ENCODE measurements around the gene ENOX1. TPM values are rescaled to one million over a fixed set of nuclear protein-coding genes. Genes with fewer than 3 reads are reported as not detected.

ENOX1 gene
- polyA plus RNA-seq, 1 donor = 3.0 TPM

GRCh38 chr13:43329702-43330101 lies 457.1 kb downstream of the ENOX1 start:
- Histone ChIP-seq H3K36me3 (ENCODE audit: control insufficient read depth, insufficient read depth, low read length) (no peaks in the 10 kb centered on the region), H3K27ac (ENCODE audit: low read length) (no peak overlapping the region), H3K9me3 (ENCODE audit: control insufficient read depth, low read depth, low read length) (no peaks in the 10 kb centered on the region), H3K4me3 (ENCODE audit: low read length) (no peak overlapping the region), H3K27me3 (ENCODE audit: control insufficient read depth, insufficient read depth, low read length) (no peaks in the 10 kb centered on the region), H3K4me1 (ENCODE audit: control insufficient read depth, insufficient read depth, low read length) (no peaks in the 10 kb centered on the region)
- WGBS (ENCODE audit: insufficient coverage, low lambda C conversion rate) = no CpG with 5 or more reads among the region's 2 CpGs
- no peak for DNase-seq

GRCh38 chr13:43328907-43329306 lies 457.9 kb downstream of the ENOX1 start:
- Histone ChIP-seq H3K27ac (ENCODE audit: low read length) (no peak overlapping the region), H3K9me3 (ENCODE audit: control insufficient read depth, low read depth, low read length) (no peaks in the 10 kb centered on the region), H3K4me1 (ENCODE audit: control insufficient read depth, insufficient read depth, low read length) (no peaks in the 10 kb centered on the region), H3K4me3 (ENCODE audit: low read length) (no peak overlapping the region), H3K27me3 (ENCODE audit: control insufficient read depth, insufficient read depth, low read length) (no peaks in the 10 kb centered on the region), H3K36me3 (ENCODE audit: control insufficient read depth, insufficient read depth, low read length) (no peaks in the 10 kb centered on the region)
- no peak for DNase-seq
- WGBS (ENCODE audit: insufficient coverage, low lambda C conversion rate) = no CpG with 5 or more reads among the region's 1 CpG

- H3K4me3 ChIP-seq (ENCODE audit: low read length) = no peak overlapping the region
- H3K36me3 ChIP-seq (ENCODE audit: control insufficient read depth, insufficient read depth, low read length) = no peaks in the 10 kb centered on the region
- WGBS (ENCODE audit: insufficient coverage, low lambda C conversion rate) = no CpG with 5 or more reads among the region's 4 CpGs
- no peak overlapping the region for H3K27ac ChIP-seq (ENCODE audit: low read length)
- no peaks in the 10 kb centered on the region for H3K9me3 ChIP-seq (ENCODE audit: control insufficient read depth, low read depth, low read length)
- no peaks in the 10 kb centered on the region for H3K27me3 ChIP-seq (ENCODE audit: control insufficient read depth, insufficient read depth, low read length)
- no peak for DNase-seq
- no peaks in the 10 kb centered on the region for H3K4me1 ChIP-seq (ENCODE audit: control insufficient read depth, insufficient read depth, low read length)
These were observed 460.7 kb downstream of the ENOX1 start for GRCh38 chr13:43326100-43326499.

GRCh38 chr13:43325636-43326035 lies 461.1 kb downstream of the ENOX1 start:
- Histone ChIP-seq H3K9me3 (ENCODE audit: control insufficient read depth, low read depth, low read length) (no peaks in the 10 kb centered on the region), H3K4me1 (ENCODE audit: control insufficient read depth, insufficient read depth, low read length) (no peaks in the 10 kb centered on the region), H3K27me3 (ENCODE audit: control insufficient read depth, insufficient read depth, low read length) (no peaks in the 10 kb centered on the region), H3K27ac (ENCODE audit: low read length) (no peak overlapping the region), H3K36me3 (ENCODE audit: control insufficient read depth, insufficient read depth, low read length) (no peaks in the 10 kb centered on the region), H3K4me3 (ENCODE audit: low read length) (no peak overlapping the region)
- 86% methylated on average over 2 of the region's 4 CpGs for WGBS (ENCODE audit: insufficient coverage, low lambda C conversion rate)
- DNase-seq = no peak

GRCh38 chr13:43324129-43324528 lies 462.6 kb downstream of the ENOX1 start:
- no peak overlapping the region for H3K4me3 ChIP-seq (ENCODE audit: low read length)
- H3K27me3 ChIP-seq (ENCODE audit: control insufficient read depth, insufficient read depth, low read length) = no peaks in the 10 kb centered on the region
- DNase-seq = no peak
- no peaks in the 10 kb centered on the region for H3K9me3 ChIP-seq (ENCODE audit: control insufficient read depth, low read depth, low read length)
- H3K4me1 ChIP-seq (ENCODE audit: control insufficient read depth, insufficient read depth, low read length) = no peaks in the 10 kb centered on the region
- 100% methylated on average over 3 of the region's 3 CpGs for WGBS (ENCODE audit: insufficient coverage, low lambda C conversion rate)
- no peaks in the 10 kb centered on the region for H3K36me3 ChIP-seq (ENCODE audit: control insufficient read depth, insufficient read depth, low read length)
- no peak overlapping the region for H3K27ac ChIP-seq (ENCODE audit: low read length)

GRCh38 chr13:43319617-43320444 lies 466.9 kb downstream of the ENOX1 start:
- no peaks in the 10 kb centered on the region for H3K36me3 ChIP-seq (ENCODE audit: control insufficient read depth, insufficient read depth, low read length)
- H3K4me3 ChIP-seq (ENCODE audit: low read length) = no peak overlapping the region
- DNase-seq = peak; percentile 53 to 69
- no peaks in the 10 kb centered on the region for H3K9me3 ChIP-seq (ENCODE audit: control insufficient read depth, low read depth, low read length)
- peaks cover 3% of the 10 kb centered on the region for H3K4me1 ChIP-seq (ENCODE audit: control insufficient read depth, insufficient read depth, low read length)
- WGBS (ENCODE audit: insufficient coverage, low lambda C conversion rate) = 30% methylated on average over 2 of the region's 10 CpGs
- no peak overlapping the region for H3K27ac ChIP-seq (ENCODE audit: low read length)
- H3K27me3 ChIP-seq (ENCODE audit: control insufficient read depth, insufficient read depth, low read length) = no peaks in the 10 kb centered on the region

- H3K27ac ChIP-seq (ENCODE audit: low read length) = no peak overlapping the region
- peaks cover 3% of the 10 kb centered on the region for H3K4me1 ChIP-seq (ENCODE audit: control insufficient read depth, insufficient read depth, low read length)
- WGBS (ENCODE audit: insufficient coverage, low lambda C conversion rate) = no CpG with 5 or more reads among the region's 4 CpGs
- DNase-seq = peak in 1 of 2 donors; percentile 45
- no peak overlapping the region for H3K4me3 ChIP-seq (ENCODE audit: low read length)
- no peaks in the 10 kb centered on the region for H3K36me3 ChIP-seq (ENCODE audit: control insufficient read depth, insufficient read depth, low read length)
- no peaks in the 10 kb centered on the region for H3K27me3 ChIP-seq (ENCODE audit: control insufficient read depth, insufficient read depth, low read length)
- no peaks in the 10 kb centered on the region for H3K9me3 ChIP-seq (ENCODE audit: control insufficient read depth, low read depth, low read length)
These were observed 469.8 kb downstream of the ENOX1 start for GRCh38 chr13:43316946-43317353.

- DNase-seq = no peak
- Histone ChIP-seq H3K4me1 (ENCODE audit: control insufficient read depth, insufficient read depth, low read length) (peaks cover 3% of the 10 kb centered on the region), H3K36me3 (ENCODE audit: control insufficient read depth, insufficient read depth, low read length) (no peaks in the 10 kb centered on the region), H3K4me3 (ENCODE audit: low read length) (no peak overlapping the region), H3K27me3 (ENCODE audit: control insufficient read depth, insufficient read depth, low read length) (no peaks in the 10 kb centered on the region), H3K27ac (ENCODE audit: low read length) (no peak overlapping the region), H3K9me3 (ENCODE audit: control insufficient read depth, low read depth, low read length) (no peaks in the 10 kb centered on the region)
- WGBS (ENCODE audit: insufficient coverage, low lambda C conversion rate) = no CpG with 5 or more reads among the region's 2 CpGs
These were observed 470.5 kb downstream of the ENOX1 start for GRCh38 chr13:43316281-43316680.

GRCh38 chr13:43315522-43315921 lies 471.2 kb downstream of the ENOX1 start:
- WGBS (ENCODE audit: insufficient coverage, low lambda C conversion rate) = 100% methylated on average over 1 of the region's 5 CpGs
- H3K27ac ChIP-seq (ENCODE audit: low read length) = no peak overlapping the region
- no peaks in the 10 kb centered on the region for H3K27me3 ChIP-seq (ENCODE audit: control insufficient read depth, insufficient read depth, low read length)
- H3K36me3 ChIP-seq (ENCODE audit: control insufficient read depth, insufficient read depth, low read length) = no peaks in the 10 kb centered on the region
- no peaks in the 10 kb centered on the region for H3K9me3 ChIP-seq (ENCODE audit: control insufficient read depth, low read depth, low read length)
- peaks cover 3% of the 10 kb centered on the region for H3K4me1 ChIP-seq (ENCODE audit: control insufficient read depth, insufficient read depth, low read length)
- H3K4me3 ChIP-seq (ENCODE audit: low read length) = no peak overlapping the region
- no peak for DNase-seq

- DNase-seq = no peak
- no peak overlapping the region for H3K27ac ChIP-seq (ENCODE audit: low read length)
- WGBS (ENCODE audit: insufficient coverage, low lambda C conversion rate) = no CpG with 5 or more reads among the region's 4 CpGs
- no peak overlapping the region for H3K4me3 ChIP-seq (ENCODE audit: low read length)
- peaks cover 5% of the 10 kb centered on the region for H3K4me1 ChIP-seq (ENCODE audit: control insufficient read depth, insufficient read depth, low read length)
- H3K27me3 ChIP-seq (ENCODE audit: control insufficient read depth, insufficient read depth, low read length) = peaks cover 2% of the 10 kb centered on the region
- no peaks in the 10 kb centered on the region for H3K36me3 ChIP-seq (ENCODE audit: control insufficient read depth, insufficient read depth, low read length)
- H3K9me3 ChIP-seq (ENCODE audit: control insufficient read depth, low read depth, low read length) = no peaks in the 10 kb centered on the region
These were observed 477.5 kb downstream of the ENOX1 start for GRCh38 chr13:43309311-43309710.

- H3K27ac ChIP-seq (ENCODE audit: low read length) = no peak overlapping the region
- DNase-seq = peak; percentile 91 to 95
- no peaks in the 10 kb centered on the region for H3K9me3 ChIP-seq (ENCODE audit: control insufficient read depth, low read depth, low read length)
- 80% methylated on average over 1 of the region's 7 CpGs for WGBS (ENCODE audit: insufficient coverage, low lambda C conversion rate)
- peaks cover 2% of the 10 kb centered on the region for H3K27me3 ChIP-seq (ENCODE audit: control insufficient read depth, insufficient read depth, low read length)
- H3K4me3 ChIP-seq (ENCODE audit: low read length) = no peak overlapping the region
- peaks cover 5% of the 10 kb centered on the region for H3K4me1 ChIP-seq (ENCODE audit: control insufficient read depth, insufficient read depth, low read length)
- H3K36me3 ChIP-seq (ENCODE audit: control insufficient read depth, insufficient read depth, low read length) = no peaks in the 10 kb centered on the region
These were observed 478.8 kb downstream of the ENOX1 start for GRCh38 chr13:43307921-43308433.

Measured in large intestine (tissue), 3 donors.